Endodermal cell (in vitro differentiated cells): ENCODE results near the gene MYL6. TPM values are rescaled to one million over a fixed set of nuclear protein-coding genes. Genes with fewer than 3 reads are reported as not detected.

Source experiments
- DNase-seq: peaks from one replicate; pipeline ENCODE4 v3.0.0-alpha.2; 2017
- H3K27ac ChIP-seq: 2 replicates; pipeline ENCODE4 v1.5.1; 2013; ENCODE audit warnings: mild to moderate bottlenecking, low read depth, low read length, moderate library complexity
- H3K27me3 ChIP-seq: 2 replicates; pipeline ENCODE4 v1.6.1; 2013; ENCODE audit warnings: mild to moderate bottlenecking, low read length, moderate library complexity; ENCODE audit not compliant: insufficient read depth, control insufficient read depth, poor library complexity, severe bottlenecking
- H3K36me3 ChIP-seq: 2 replicates; pipeline ENCODE4 v1.7.0; 2013; ENCODE audit warnings: mild to moderate bottlenecking, low read length, moderate library complexity; ENCODE audit not compliant: control insufficient read depth, insufficient read depth
- H3K4me1 ChIP-seq: one replicate; pipeline ENCODE4 v1.7.0; 2013; ENCODE audit warnings: low read length; ENCODE audit not compliant: control insufficient read depth, insufficient read depth
- H3K4me3 ChIP-seq: 2 replicates; pipeline ENCODE4 v1.5.1; 2013; ENCODE audit warnings: mild to moderate bottlenecking, low read length, moderate library complexity
- H3K9ac ChIP-seq: 2 replicates; pipeline ENCODE4 v1.6.1; 2013; ENCODE audit warnings: mild to moderate bottlenecking, low read length, moderate library complexity; ENCODE audit not compliant: poor library complexity, severe bottlenecking; ENCODE audit errors: extremely low read depth
- H3K9me3 ChIP-seq: 2 replicates; pipeline ENCODE4 v1.6.1; 2013; ENCODE audit warnings: mild to moderate bottlenecking, low read length, moderate library complexity; ENCODE audit not compliant: control insufficient read depth
- H3K27ac Mint-ChIP-seq: 2 replicates; pipeline ENCODE4 v1.8.0; 2020; ENCODE audit warnings: mixed read lengths
- H3K27me3 Mint-ChIP-seq: 2 replicates; pipeline ENCODE4 v1.8.0; 2021; ENCODE audit warnings: mild to moderate bottlenecking, mixed read lengths; ENCODE audit not compliant: insufficient read depth
- H3K36me3 Mint-ChIP-seq: 2 replicates; pipeline ENCODE4 v1.8.0; 2020; ENCODE audit warnings: low read depth, mixed read lengths
- H3K4me1 Mint-ChIP-seq: 2 replicates; pipeline ENCODE4 v1.8.0; 2020; ENCODE audit warnings: mixed read lengths
- H3K4me3 Mint-ChIP-seq: 2 replicates; pipeline ENCODE4 v1.8.0; 2020; ENCODE audit warnings: mild to moderate bottlenecking, moderate library complexity, mixed read lengths
- H3K9me3 Mint-ChIP-seq: 2 replicates; pipeline ENCODE4 v1.8.0; 2020; ENCODE audit warnings: mild to moderate bottlenecking, mixed read lengths
- WGBS, 2 experiments: methylation state at CpG; one replicate each; pipeline versions ENCODE4 v1.1.5 to v1.1.7; 2013; ENCODE audit warnings: missing lambda C conversion rate in 2 of 2, mixed read lengths in 1 of 2; ENCODE audit not compliant: insufficient coverage in 1 of 2, insufficient read length in 1 of 2; 5-methylcytosine and 5-hydroxymethylcytosine counted together
- total RNA-seq, 2 donors: library from RNA; stranded (reverse); fragmentation: NEBNext Ultra II Directional in 1 of 2; extraction: Animal tissue kit (Norgen Biotek cat#: 25700) in 1 of 2; gene quantifications; 2 replicates in 1 of 2; 3 replicates in 1 of 2; pipeline ENCODE4 v1.2.1, GENCODE V29; 2021
- TF ChIP-seq, protein P1 (sequence below): fragments of 200-600 bp; sonication (generic); conservative IDR thresholded peaks from 2 replicates; pipeline ENCODE4 v1.5.0; 2021; ENCODE audit warnings: antibody characterized with exemption, mild to moderate bottlenecking

The MYL6 gene
- total RNA-seq, 2 donors from 2014 or later: 1,640 to 1,647 TPM

DNA sequence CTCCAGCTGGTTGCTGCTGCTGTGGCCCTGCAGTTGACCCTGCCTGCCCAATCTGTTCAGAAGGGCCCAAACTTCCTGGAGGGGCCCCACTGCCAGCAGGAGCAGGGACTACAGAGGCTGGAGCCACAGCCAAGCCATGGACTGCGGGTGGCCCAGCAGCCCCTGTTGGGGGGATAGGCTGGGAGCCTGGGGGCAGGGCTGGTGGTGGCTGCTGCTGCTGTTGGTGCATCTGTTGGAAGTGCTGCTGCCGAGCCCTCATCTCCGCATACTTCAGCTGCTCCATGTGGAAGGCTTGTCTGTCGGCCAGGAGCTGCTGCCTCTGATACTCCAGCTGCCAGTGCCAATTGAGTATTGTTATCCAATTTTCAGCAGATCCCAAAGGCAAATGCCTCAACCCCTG lies 7.2 kb downstream of the MYL6 start:
- 90 to 91% methylated on average over 3 to 4 of the region's 4 CpGs for WGBS, 2 experiments
- H3K27me3 Mint-ChIP-seq: no peaks in the 10 kb centered on the region
- peak; percentile 73 for DNase-seq
- peaks cover 73% of the 10 kb centered on the region for H3K36me3 Mint-ChIP-seq
- TF ChIP-seq, protein P1, sequence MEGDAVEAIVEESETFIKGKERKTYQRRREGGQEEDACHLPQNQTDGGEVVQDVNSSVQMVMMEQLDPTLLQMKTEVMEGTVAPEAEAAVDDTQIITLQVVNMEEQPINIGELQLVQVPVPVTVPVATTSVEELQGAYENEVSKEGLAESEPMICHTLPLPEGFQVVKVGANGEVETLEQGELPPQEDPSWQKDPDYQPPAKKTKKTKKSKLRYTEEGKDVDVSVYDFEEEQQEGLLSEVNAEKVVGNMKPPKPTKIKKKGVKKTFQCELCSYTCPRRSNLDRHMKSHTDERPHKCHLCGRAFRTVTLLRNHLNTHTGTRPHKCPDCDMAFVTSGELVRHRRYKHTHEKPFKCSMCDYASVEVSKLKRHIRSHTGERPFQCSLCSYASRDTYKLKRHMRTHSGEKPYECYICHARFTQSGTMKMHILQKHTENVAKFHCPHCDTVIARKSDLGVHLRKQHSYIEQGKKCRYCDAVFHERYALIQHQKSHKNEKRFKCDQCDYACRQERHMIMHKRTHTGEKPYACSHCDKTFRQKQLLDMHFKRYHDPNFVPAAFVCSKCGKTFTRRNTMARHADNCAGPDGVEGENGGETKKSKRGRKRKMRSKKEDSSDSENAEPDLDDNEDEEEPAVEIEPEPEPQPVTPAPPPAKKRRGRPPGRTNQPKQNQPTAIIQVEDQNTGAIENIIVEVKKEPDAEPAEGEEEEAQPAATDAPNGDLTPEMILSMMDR: no peak
- peaks cover 86% of the 10 kb centered on the region for H3K36me3 ChIP-seq
- no peak overlapping the region for H3K4me3 Mint-ChIP-seq
- H3K4me3 ChIP-seq: no peak overlapping the region
- no peak overlapping the region for H3K27ac ChIP-seq
- no peak overlapping the region for H3K9ac ChIP-seq
- peaks cover 5% of the 10 kb centered on the region for H3K4me1 ChIP-seq
- peak overlapping the region; percentile 6 for H3K27ac Mint-ChIP-seq
- no peaks in the 10 kb centered on the region for H3K9me3 Mint-ChIP-seq
- H3K4me1 Mint-ChIP-seq: peaks cover 26% of the 10 kb centered on the region
- H3K9me3 ChIP-seq: no peaks in the 10 kb centered on the region
- no peaks in the 10 kb centered on the region for H3K27me3 ChIP-seq

DNA sequence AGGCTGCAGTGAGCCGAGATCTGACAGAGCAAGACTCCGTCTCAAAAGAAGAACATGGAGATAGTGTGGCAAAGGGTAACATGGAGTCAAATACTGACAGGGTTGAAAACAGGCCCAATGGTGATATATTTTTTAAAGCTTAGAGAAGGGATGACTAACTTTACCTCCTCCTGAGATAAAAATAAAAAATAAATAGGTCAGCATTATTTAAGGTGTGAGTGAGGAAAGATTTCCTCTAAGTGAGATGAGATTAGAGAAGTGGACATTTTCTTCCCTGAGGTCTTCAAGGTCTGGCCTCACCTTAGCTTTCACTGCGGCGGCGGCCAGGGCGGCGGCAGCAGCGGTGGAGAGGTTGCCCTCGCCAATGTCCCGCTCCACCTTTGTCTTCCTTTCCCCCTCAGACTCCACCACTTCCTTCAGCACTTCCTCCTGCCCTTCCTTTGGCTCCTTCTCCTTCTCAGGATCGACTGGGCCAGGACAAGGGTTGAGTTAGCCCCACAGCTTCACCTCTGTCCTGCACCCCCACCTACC lies 11.1 kb downstream of the MYL6 start:
- H3K36me3 ChIP-seq: peaks cover 89% of the 10 kb centered on the region
- H3K27ac ChIP-seq: no peak overlapping the region
- Mint-ChIP-seq H3K4me3 (no peak overlapping the region), H3K4me1 (no peaks in the 10 kb centered on the region), H3K36me3 (peaks cover 85% of the 10 kb centered on the region), H3K27ac (no peak overlapping the region), H3K9me3 (no peaks in the 10 kb centered on the region), H3K27me3 (no peaks in the 10 kb centered on the region)
- no peaks in the 10 kb centered on the region for H3K4me1 ChIP-seq
- no peak overlapping the region for H3K9ac ChIP-seq
- H3K9me3 ChIP-seq: no peaks in the 10 kb centered on the region
- no peak overlapping the region for H3K4me3 ChIP-seq
- TF ChIP-seq, protein P1: no peak
- no peak for DNase-seq
- no peaks in the 10 kb centered on the region for H3K27me3 ChIP-seq
- WGBS, 2 experiments: 95 to 100% methylated on average over 2 to 11 of the region's 11 CpGs

DNA sequence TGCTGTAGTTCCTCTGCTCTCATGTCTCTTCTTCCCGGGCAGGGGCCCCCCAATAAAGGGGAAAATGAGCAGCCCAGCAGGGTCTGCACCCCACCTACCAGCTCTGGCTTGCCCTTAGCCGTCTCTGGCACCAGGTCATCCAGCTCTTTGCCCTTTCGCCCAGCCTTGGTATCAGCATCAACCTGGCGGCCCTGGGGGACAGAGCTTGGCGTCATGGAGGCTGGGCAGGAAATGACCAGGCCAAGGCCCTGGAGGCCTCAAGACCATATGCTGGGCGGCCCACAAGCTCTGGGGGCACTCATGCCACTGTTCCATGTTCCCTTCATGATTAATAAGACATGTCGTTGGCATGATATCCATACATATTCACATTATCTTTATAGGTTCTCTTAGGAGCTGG lies 14.7 kb downstream of the MYL6 start:
- 95% methylated on average over 7 of the region's 7 CpGs; no CpG with 5 or more reads in 1 of the 2 experiments for WGBS, 2 experiments
- H3K27me3 Mint-ChIP-seq: no peaks in the 10 kb centered on the region
- H3K4me1 Mint-ChIP-seq: no peaks in the 10 kb centered on the region
- H3K9me3 Mint-ChIP-seq: no peaks in the 10 kb centered on the region
- Histone ChIP-seq H3K27ac (no peak overlapping the region), H3K36me3 (peaks cover 84% of the 10 kb centered on the region), H3K9me3 (no peaks in the 10 kb centered on the region), H3K4me3 (no peak overlapping the region), H3K27me3 (no peaks in the 10 kb centered on the region), H3K4me1 (no peaks in the 10 kb centered on the region), H3K9ac (no peak overlapping the region)
- peaks cover 86% of the 10 kb centered on the region for H3K36me3 Mint-ChIP-seq
- no peak overlapping the region for H3K4me3 Mint-ChIP-seq
- peak; percentile 30 for DNase-seq
- TF ChIP-seq, protein P1: no peak
- H3K27ac Mint-ChIP-seq: no peak overlapping the region
